ENCODE results near the gene PDLIM5. TPM values are rescaled to one million over a fixed set of nuclear protein-coding genes. Genes with fewer than 3 reads are reported as not detected.

PDLIM5 gene
- total and polyA plus RNA-seq, 4 donors: 64.4 to 762 (median 228) TPM

DNA sequence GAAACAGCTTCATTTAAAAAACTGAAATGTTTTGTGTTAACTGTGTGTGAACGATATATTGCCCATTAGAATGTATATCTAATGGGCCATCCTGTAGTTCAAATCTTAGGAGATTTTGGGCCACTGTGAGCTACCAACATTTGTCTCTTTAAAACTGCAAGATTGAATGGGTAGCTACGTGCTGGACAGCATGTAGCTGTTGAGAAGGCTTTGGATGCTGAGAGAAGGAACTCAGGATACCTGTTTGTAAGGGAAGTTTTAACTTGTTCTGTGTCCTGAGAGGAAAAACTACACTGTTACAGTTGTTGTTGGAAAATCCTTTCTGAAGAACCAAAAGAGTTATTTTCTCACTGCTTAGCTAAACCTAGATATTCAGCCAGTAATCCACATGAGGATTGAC, 45.9 kb downstream of the PDLIM5 start:
- intact Hi-C loops (cut with DNase I): loop anchor here in 1 of 2 donors (5.0 kb wide), 1 partner anchor 40 kb away; no protein-coding TSS in a partner anchor
- no peak for ATAC-seq (ENCODE audit: low FRiP score)
- Histone ChIP-seq H3K4me1 (ENCODE audit: control insufficient read depth in 1 of 2, insufficient read depth in 2 of 2, low read length in 2 of 2) (peaks cover 3 to 4% of the 10 kb centered on the region in 2 donors), H3K9me3 (ENCODE audit: control insufficient read depth, low read length) (no peaks in the 10 kb centered on the region), H3K27me3 (ENCODE audit: control insufficient read depth in 1 of 2, insufficient read depth in 2 of 2, low read length in 1 of 2) (no peaks in the 10 kb centered on the region), H3K4me3 (ENCODE audit: low read length in 2 of 2) (no peak overlapping the region), H3K27ac (ENCODE audit: low read depth in 1 of 2, low read length in 2 of 2) (peak overlapping the region in 1 of 2 donors; percentile 28), H3K36me3 (ENCODE audit: control insufficient read depth in 1 of 2, insufficient read depth in 2 of 2, low read length in 1 of 2) (no peaks in the 10 kb centered on the region)
- no peak for DNase-seq
- 37 to 44% methylated on average over 2 of the region's 2 CpGs for WGBS, 2 donors

DNA sequence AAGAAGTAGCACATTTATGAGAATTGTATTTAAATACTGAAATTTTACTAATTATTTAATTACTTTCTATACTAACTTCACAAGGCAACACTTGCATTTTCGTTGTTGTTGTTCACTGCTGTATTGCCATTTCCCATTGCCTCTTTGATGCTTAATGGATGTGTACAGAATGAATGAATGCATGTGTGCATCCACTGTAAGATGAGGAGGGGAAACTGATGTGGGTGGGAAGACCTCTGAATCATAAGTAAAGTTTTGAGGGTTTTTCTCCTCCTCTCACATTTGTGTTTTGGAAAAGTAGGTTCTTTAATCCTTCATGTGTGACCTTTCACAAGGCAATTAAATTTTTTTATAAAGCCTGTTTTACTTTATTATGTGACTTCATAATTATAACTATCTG, 46.8 kb downstream of the PDLIM5 start:
- Histone ChIP-seq H3K36me3 (ENCODE audit: control insufficient read depth in 1 of 2, insufficient read depth in 2 of 2, low read length in 1 of 2) (no peaks in the 10 kb centered on the region), H3K27me3 (ENCODE audit: control insufficient read depth in 1 of 2, insufficient read depth in 2 of 2, low read length in 1 of 2) (no peaks in the 10 kb centered on the region), H3K4me3 (ENCODE audit: low read length in 2 of 2) (no peak overlapping the region), H3K27ac (ENCODE audit: low read depth in 1 of 2, low read length in 2 of 2) (no peak overlapping the region), H3K4me1 (ENCODE audit: control insufficient read depth in 1 of 2, insufficient read depth in 2 of 2, low read length in 2 of 2) (peaks cover 3 to 4% of the 10 kb centered on the region in 2 donors), H3K9me3 (ENCODE audit: control insufficient read depth, low read length) (no peaks in the 10 kb centered on the region)
- DNase-seq (no peak), ATAC-seq (ENCODE audit: low FRiP score) (no peak)
- intact Hi-C loops (cut with DNase I): loop anchor here in 1 of 2 donors (5.0 kb wide), 1 partner anchor 41 kb away; no protein-coding TSS in a partner anchor
- 56 to 73% methylated on average over 1 of the region's 1 CpG for WGBS, 2 donors

DNA sequence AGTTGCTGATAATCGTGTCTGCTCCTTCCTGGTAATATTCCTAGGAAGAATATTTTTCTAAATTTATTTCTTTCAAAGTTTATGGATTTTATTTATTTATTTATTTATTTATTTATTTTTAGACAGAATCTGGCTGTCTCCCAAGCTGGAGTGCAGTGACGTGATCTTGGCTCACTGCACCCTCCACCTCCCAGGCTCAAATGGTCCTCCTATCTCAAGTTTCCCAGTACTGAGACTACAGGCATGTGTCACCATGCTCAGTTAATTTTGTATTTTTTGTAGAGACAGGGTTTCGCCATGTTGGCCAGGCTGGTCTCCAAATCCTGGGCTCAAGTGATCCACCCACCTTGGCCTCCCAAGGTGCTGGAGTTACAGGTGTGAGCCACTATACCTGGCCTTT, 48.9 kb downstream of the PDLIM5 start:
- 7 to 8% methylated on average over 3 of the region's 3 CpGs for WGBS, 2 donors
- intact Hi-C loops (cut with DNase I): no loop called here
- H3K27ac ChIP-seq (ENCODE audit: low read depth in 1 of 2, low read length in 2 of 2): peak overlapping the region in 1 of 2 donors; percentile 43
- DNase-seq (no peak), ATAC-seq (ENCODE audit: low FRiP score) (peak; percentile 61)
- H3K4me3 ChIP-seq (ENCODE audit: low read length in 2 of 2): no peak overlapping the region
- no peaks in the 10 kb centered on the region for H3K27me3 ChIP-seq (ENCODE audit: control insufficient read depth in 1 of 2, insufficient read depth in 2 of 2, low read length in 1 of 2)
- no peaks in the 10 kb centered on the region for H3K9me3 ChIP-seq (ENCODE audit: control insufficient read depth, low read length)
- H3K4me1 ChIP-seq (ENCODE audit: control insufficient read depth in 1 of 2, insufficient read depth in 2 of 2, low read length in 2 of 2): peaks cover 3 to 4% of the 10 kb centered on the region in 2 donors
- H3K36me3 ChIP-seq (ENCODE audit: control insufficient read depth in 1 of 2, insufficient read depth in 2 of 2, low read length in 1 of 2): no peaks in the 10 kb centered on the region

DNA sequence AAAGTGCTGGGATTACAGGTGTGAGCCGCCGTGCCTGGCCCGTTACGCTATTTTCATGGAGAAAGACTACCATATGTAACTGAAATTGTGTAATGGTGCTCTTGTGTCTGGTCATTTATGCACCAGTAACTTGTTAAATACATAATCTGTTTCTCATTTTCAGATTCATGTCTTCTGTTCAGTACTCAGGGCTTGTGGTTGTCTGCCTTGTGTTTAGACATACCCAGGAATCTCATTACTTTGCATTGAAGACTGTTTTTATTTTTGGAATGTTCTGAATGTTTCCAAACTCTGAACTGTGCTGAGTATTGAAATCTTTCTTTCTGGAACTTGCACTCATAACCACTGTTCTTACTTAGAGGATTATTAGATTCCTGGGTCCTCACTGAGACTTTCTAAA, 52.8 kb downstream of the PDLIM5 start:
- ATAC-seq (ENCODE audit: low FRiP score) (no peak), DNase-seq (no peak)
- WGBS, 2 donors: 97 to 99% methylated on average over 4 of the region's 4 CpGs
- H3K4me1 ChIP-seq (ENCODE audit: control insufficient read depth in 1 of 2, insufficient read depth in 2 of 2, low read length in 2 of 2): peaks cover 3 to 8% of the 10 kb centered on the region in 2 donors
- H3K27ac ChIP-seq (ENCODE audit: low read depth in 1 of 2, low read length in 2 of 2): no peak overlapping the region
- no peaks in the 10 kb centered on the region for H3K27me3 ChIP-seq (ENCODE audit: control insufficient read depth in 1 of 2, insufficient read depth in 2 of 2, low read length in 1 of 2)
- intact Hi-C loops (cut with DNase I): no loop called here
- no peaks in the 10 kb centered on the region for H3K36me3 ChIP-seq (ENCODE audit: control insufficient read depth in 1 of 2, insufficient read depth in 2 of 2, low read length in 1 of 2)
- H3K4me3 ChIP-seq (ENCODE audit: low read length in 2 of 2): no peak overlapping the region
- H3K9me3 ChIP-seq (ENCODE audit: control insufficient read depth, low read length): no peaks in the 10 kb centered on the region

DNA sequence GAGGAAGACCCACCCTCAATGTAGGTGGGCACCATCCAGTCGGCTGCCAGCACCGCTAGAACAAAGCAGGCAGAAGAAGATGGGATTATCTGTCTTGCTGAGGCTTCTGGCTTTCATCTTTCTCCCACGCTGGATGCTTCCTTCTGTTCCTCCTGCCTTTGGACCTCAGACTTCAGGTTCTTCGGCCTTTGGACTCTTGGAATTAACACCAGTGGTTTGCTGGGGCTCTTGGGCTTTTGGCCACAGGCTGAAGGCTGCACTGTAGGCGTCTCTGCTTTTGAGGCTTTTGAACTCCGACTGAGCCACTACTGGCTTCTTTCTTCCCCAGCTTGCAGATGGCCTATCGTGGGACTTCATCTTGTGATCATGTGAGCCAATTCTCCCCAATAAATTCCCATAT, 55.1 kb downstream of the PDLIM5 start:
- peaks cover 3 to 8% of the 10 kb centered on the region in 2 donors for H3K4me1 ChIP-seq (ENCODE audit: control insufficient read depth in 1 of 2, insufficient read depth in 2 of 2, low read length in 2 of 2)
- no peak for ATAC-seq (ENCODE audit: low FRiP score)
- H3K36me3 ChIP-seq (ENCODE audit: control insufficient read depth in 1 of 2, insufficient read depth in 2 of 2, low read length in 1 of 2): no peaks in the 10 kb centered on the region
- H3K4me3 ChIP-seq (ENCODE audit: low read length in 2 of 2): no peak overlapping the region
- WGBS, 2 donors: 85 to 88% methylated on average over 7 of the region's 7 CpGs
- H3K9me3 ChIP-seq (ENCODE audit: control insufficient read depth, low read length): no peaks in the 10 kb centered on the region
- no peaks in the 10 kb centered on the region for H3K27me3 ChIP-seq (ENCODE audit: control insufficient read depth in 1 of 2, insufficient read depth in 2 of 2, low read length in 1 of 2)
- DNase-seq: no peak
- no peak overlapping the region for H3K27ac ChIP-seq (ENCODE audit: low read depth in 1 of 2, low read length in 2 of 2)
- intact Hi-C loops (cut with DNase I): loop anchor here in 1 of 2 donors (5.0 kb wide), 2 partner anchors 35 to 95 kb away; no protein-coding TSS in a partner anchor

DNA sequence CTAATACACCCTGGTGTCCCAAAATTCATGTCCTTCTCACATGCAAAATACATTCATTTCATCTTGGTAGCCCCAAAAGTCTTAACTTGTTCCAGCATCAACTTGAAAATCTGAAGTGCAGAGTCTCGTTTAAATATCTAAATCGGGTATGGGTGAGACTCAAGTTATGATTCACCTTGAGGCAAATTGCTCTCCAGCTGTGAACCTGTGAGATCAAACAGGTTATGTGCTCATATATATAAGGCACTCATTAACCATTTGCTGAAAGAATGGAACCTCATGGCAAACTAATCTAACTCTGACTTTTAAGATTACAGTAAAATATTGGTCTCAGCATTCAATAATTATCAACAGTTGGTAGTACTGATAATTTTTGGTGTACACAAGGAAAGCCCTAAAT, 55.5 kb downstream of the PDLIM5 start:
- intact Hi-C loops (cut with DNase I): loop anchor here in 1 of 2 donors (5.0 kb wide), 2 partner anchors 35 to 95 kb away; no protein-coding TSS in a partner anchor
- DNase-seq: no peak
- Histone ChIP-seq H3K27me3 (ENCODE audit: control insufficient read depth in 1 of 2, insufficient read depth in 2 of 2, low read length in 1 of 2) (no peaks in the 10 kb centered on the region), H3K36me3 (ENCODE audit: control insufficient read depth in 1 of 2, insufficient read depth in 2 of 2, low read length in 1 of 2) (no peaks in the 10 kb centered on the region), H3K27ac (ENCODE audit: low read depth in 1 of 2, low read length in 2 of 2) (no peak overlapping the region), H3K9me3 (ENCODE audit: control insufficient read depth, low read length) (no peaks in the 10 kb centered on the region), H3K4me1 (ENCODE audit: control insufficient read depth in 1 of 2, insufficient read depth in 2 of 2, low read length in 2 of 2) (peaks cover 3 to 5% of the 10 kb centered on the region in 2 donors), H3K4me3 (ENCODE audit: low read length in 2 of 2) (no peak overlapping the region)
- ATAC-seq (ENCODE audit: low FRiP score): no peak
- WGBS, 2 donors: 61 to 63% methylated on average over 2 of the region's 2 CpGs

DNA sequence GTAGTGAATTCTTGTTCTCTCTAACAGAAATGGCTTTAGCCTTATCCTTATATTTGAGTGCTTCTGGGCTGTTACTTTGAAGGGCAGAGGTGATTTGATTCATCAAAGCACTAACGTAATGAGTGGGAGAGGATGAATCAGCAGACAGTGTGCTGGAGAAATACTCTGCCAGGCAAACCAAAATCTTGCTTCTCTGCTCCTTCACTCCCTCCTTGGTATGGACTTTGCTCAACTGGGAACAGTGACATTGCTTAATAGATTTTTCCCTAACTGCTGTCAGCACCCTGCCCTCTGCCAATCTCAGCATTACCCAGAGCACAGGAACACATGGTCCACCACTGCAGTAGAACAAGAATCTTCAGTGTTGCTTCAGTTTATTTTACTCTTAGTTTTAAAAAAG, 56.0 kb downstream of the PDLIM5 start:
- ATAC-seq (ENCODE audit: low FRiP score): peak; percentile 83
- Histone ChIP-seq H3K27me3 (ENCODE audit: control insufficient read depth in 1 of 2, insufficient read depth in 2 of 2, low read length in 1 of 2) (no peaks in the 10 kb centered on the region), H3K36me3 (ENCODE audit: control insufficient read depth in 1 of 2, insufficient read depth in 2 of 2, low read length in 1 of 2) (no peaks in the 10 kb centered on the region), H3K4me3 (ENCODE audit: low read length in 2 of 2) (no peak overlapping the region), H3K27ac (ENCODE audit: low read depth in 1 of 2, low read length in 2 of 2) (no peak overlapping the region), H3K4me1 (ENCODE audit: control insufficient read depth in 1 of 2, insufficient read depth in 2 of 2, low read length in 2 of 2) (peaks cover 3 to 5% of the 10 kb centered on the region in 2 donors), H3K9me3 (ENCODE audit: control insufficient read depth, low read length) (no peaks in the 10 kb centered on the region)
- intact Hi-C loops (cut with DNase I): loop anchor here in 1 of 2 donors (5.0 kb wide), 2 partner anchors 35 to 95 kb away; no protein-coding TSS in a partner anchor
- 3 to 4% methylated on average over 1 of the region's 1 CpG for WGBS, 2 donors
- peak in 1 of 2 donors; percentile 59 for DNase-seq

DNA sequence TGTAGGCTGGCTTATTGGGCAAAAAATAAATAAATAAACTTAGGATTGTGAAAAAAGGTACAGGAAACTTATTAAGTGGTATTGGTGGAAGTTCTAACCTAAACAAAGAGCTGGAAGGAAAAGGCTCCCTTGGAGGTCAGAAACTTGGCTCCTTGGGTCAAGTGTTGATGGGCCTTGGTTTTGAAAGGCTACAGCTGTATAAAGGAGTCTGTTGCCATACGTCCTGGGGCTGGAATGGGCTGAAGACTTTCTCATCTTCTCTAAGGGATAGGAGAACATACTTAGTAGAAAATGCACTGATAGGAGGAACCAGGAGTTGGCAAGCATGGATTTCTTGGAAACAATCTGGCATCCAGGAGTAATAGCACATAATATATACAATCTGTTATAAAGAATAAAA, 56.6 kb downstream of the PDLIM5 start:
- ATAC-seq (ENCODE audit: low FRiP score): no peak
- WGBS, 2 donors: 9 to 10% methylated on average over 1 of the region's 1 CpG

DNA sequence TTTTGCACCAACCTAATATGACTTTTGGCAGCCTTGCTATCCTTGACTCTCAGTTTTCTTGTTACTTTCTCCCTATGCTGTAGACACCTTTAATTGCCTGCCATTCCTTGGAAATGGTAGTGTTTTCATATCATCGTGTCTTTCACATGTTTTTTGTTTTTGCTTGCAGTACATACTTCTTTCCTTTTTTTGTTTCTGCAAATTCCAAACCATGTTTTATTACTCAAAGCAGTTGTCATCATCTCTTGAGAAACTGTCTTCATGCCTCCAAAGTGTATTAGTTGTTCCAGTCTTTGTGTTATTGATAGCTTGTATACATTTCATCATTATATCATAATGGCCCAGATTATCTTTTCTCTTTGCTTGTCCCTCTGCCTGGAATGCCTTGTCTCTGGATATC, 57.1 kb downstream of the PDLIM5 start:
- no peaks in the 10 kb centered on the region for H3K27me3 ChIP-seq (ENCODE audit: control insufficient read depth in 1 of 2, insufficient read depth in 2 of 2, low read length in 1 of 2)
- no peaks in the 10 kb centered on the region for H3K36me3 ChIP-seq (ENCODE audit: control insufficient read depth in 1 of 2, insufficient read depth in 2 of 2, low read length in 1 of 2)
- no peak overlapping the region for H3K4me3 ChIP-seq (ENCODE audit: low read length in 2 of 2)
- peak overlapping the region in 1 of 2 donors; percentile 17 for H3K27ac ChIP-seq (ENCODE audit: low read depth in 1 of 2, low read length in 2 of 2)
- H3K9me3 ChIP-seq (ENCODE audit: control insufficient read depth, low read length): no peaks in the 10 kb centered on the region
- no peak for ATAC-seq (ENCODE audit: low FRiP score)
- WGBS, 2 donors: 5 to 11% methylated on average over 1 of the region's 1 CpG
- peaks cover 3 to 5% of the 10 kb centered on the region in 2 donors for H3K4me1 ChIP-seq (ENCODE audit: control insufficient read depth in 1 of 2, insufficient read depth in 2 of 2, low read length in 2 of 2)
- intact Hi-C loops (cut with DNase I): loop anchor here in 1 of 2 donors (5.0 kb wide), 2 partner anchors 37 to 97 kb away; no protein-coding TSS in a partner anchor
- no peak for DNase-seq

More for the DNA sequence above, 56.6 kb downstream of the PDLIM5 start:
- Histone ChIP-seq H3K27ac (ENCODE audit: low read depth in 1 of 2, low read length in 2 of 2) (peak overlapping the region in 1 of 2 donors; percentile 20), H3K36me3 (ENCODE audit: control insufficient read depth in 1 of 2, insufficient read depth in 2 of 2, low read length in 1 of 2) (no peaks in the 10 kb centered on the region), H3K27me3 (ENCODE audit: control insufficient read depth in 1 of 2, insufficient read depth in 2 of 2, low read length in 1 of 2) (no peaks in the 10 kb centered on the region), H3K9me3 (ENCODE audit: control insufficient read depth, low read length) (no peaks in the 10 kb centered on the region), H3K4me1 (ENCODE audit: control insufficient read depth in 1 of 2, insufficient read depth in 2 of 2, low read length in 2 of 2) (peaks cover 3 to 5% of the 10 kb centered on the region in 2 donors), H3K4me3 (ENCODE audit: low read length in 2 of 2) (no peak overlapping the region)
- intact Hi-C loops (cut with DNase I): loop anchor here in 1 of 2 donors (5.0 kb wide), 2 partner anchors 36 to 96 kb away; no protein-coding TSS in a partner anchor
- no peak for DNase-seq
